GM23338 (cell line): Measurements from ENCODE around the gene EEPD1. TPM values are rescaled to one million over a fixed set of nuclear protein-coding genes. Genes with fewer than 3 reads are reported as not detected.
"Not testable (repeated sequence)": the region's sequence is repeated elsewhere in the genome, so short reads cannot be mapped to it uniquely, and the experiment has no call there.

Experiments used
- ATAC-seq: fragments of 200-7000 bp; cut with Tn5 transposase; 3 replicates; pipeline ENCODE4 v1.9.1; 2020
- DNase-seq: peaks from one replicate; pipeline ENCODE4 v3.0.0-alpha.2; 2015; ENCODE audit warnings: low spot score
- H2AFZ ChIP-seq: fragments of 200-600 bp; sonication (generic); 2 replicates; pipeline ENCODE4 v1.8.0; 2016; ENCODE audit warnings: antibody characterized with exemption, mild to moderate bottlenecking, moderate library complexity
- H3F3A ChIP-seq: fragments of 200-600 bp; sonication (generic); replicated peaks from 2 replicates; pipeline ENCODE4 v1.8.0; 2017; ENCODE audit warnings: antibody characterized with exemption, mixed run types, low read depth
- H3K27ac ChIP-seq: fragments of 200-600 bp; sonication (generic); 2 replicates; pipeline ENCODE4 v1.6.1; 2016; ENCODE audit warnings: low read depth
- H3K27me3 ChIP-seq: fragments of 200-600 bp; sonication (generic); 2 replicates; pipeline ENCODE4 v1.8.0; 2016; ENCODE audit warnings: mild to moderate bottlenecking, mixed run types, moderate library complexity; ENCODE audit not compliant: insufficient read depth
- H3K36me3 ChIP-seq: fragments of 200-600 bp; sonication (generic); 2 replicates; pipeline ENCODE4 v1.8.0; 2016; ENCODE audit warnings: mild to moderate bottlenecking; ENCODE audit not compliant: insufficient read depth
- H3K4me1 ChIP-seq: fragments of 200-600 bp; sonication (generic); 2 replicates; pipeline ENCODE4 v1.8.0; 2016; ENCODE audit warnings: mild to moderate bottlenecking, moderate library complexity; ENCODE audit not compliant: insufficient read depth
- H3K4me2 ChIP-seq: fragments of 200-600 bp; sonication (generic); 2 replicates; pipeline ENCODE4 v1.7.1; 2017; ENCODE audit warnings: mixed run types
- H3K4me3 ChIP-seq: fragments of 200-600 bp; sonication (generic); 2 replicates; pipeline ENCODE4 v1.6.1; 2016; ENCODE audit warnings: mixed run types
- H3K79me2 ChIP-seq: fragments of 200-600 bp; sonication (generic); replicated peaks from 2 replicates; pipeline ENCODE4 v1.8.0; 2017; ENCODE audit warnings: mild to moderate bottlenecking; ENCODE audit not compliant: insufficient read depth
- H3K9me2 ChIP-seq: fragments of 200-600 bp; sonication (generic); 2 replicates; pipeline ENCODE4 v1.8.0; 2017; ENCODE audit not compliant: insufficient read depth
- H4K20me1 ChIP-seq: fragments of 200-600 bp; sonication (generic); replicated peaks from 2 replicates; pipeline ENCODE4 v1.8.0; 2017; ENCODE audit warnings: mild to moderate bottlenecking; ENCODE audit not compliant: insufficient read depth
- H3K27ac Mint-ChIP-seq: 2 replicates; pipeline ENCODE4 v1.8.0; 2020; ENCODE audit warnings: inconsistent platforms, mild to moderate bottlenecking, moderate library complexity, mixed read lengths
- H3K27me3 Mint-ChIP-seq: 3 replicates; pipeline ENCODE4 v1.8.0; 2022; ENCODE audit warnings: low read depth, mild to moderate bottlenecking, moderate library complexity, mixed read lengths, inconsistent platforms; ENCODE audit not compliant: insufficient read depth, poor library complexity
- H3K36me3 Mint-ChIP-seq: 3 replicates; pipeline ENCODE4 v1.8.0; 2021; ENCODE audit warnings: low read depth, mild to moderate bottlenecking, inconsistent platforms, moderate library complexity, mixed read lengths
- H3K4me1 Mint-ChIP-seq: 3 replicates; pipeline ENCODE4 v1.8.0; 2020; ENCODE audit warnings: mild to moderate bottlenecking, inconsistent platforms, mixed read lengths
- H3K4me3 Mint-ChIP-seq: 3 replicates; pipeline ENCODE4 v1.8.0; 2021; ENCODE audit warnings: moderate library complexity, mild to moderate bottlenecking, inconsistent platforms, mixed read lengths
- H3K9me3 Mint-ChIP-seq: 3 replicates; pipeline ENCODE4 v1.8.0; 2020; ENCODE audit warnings: moderate library complexity, mild to moderate bottlenecking, inconsistent platforms, mixed read lengths
- ZNF114 ChIP-seq: fragments of 250-450 bp; sonication (Bioruptor Pico); IDR thresholded peaks from 2 replicates; pipeline ENCODE4 v1.5.0; 2020; ENCODE audit warnings: mild to moderate bottlenecking, moderate library complexity
- ZNF462 ChIP-seq: fragments of 250-450 bp; sonication (Bioruptor Pico); IDR thresholded peaks from 2 replicates; pipeline ENCODE4 v1.5.0; 2020; ENCODE audit warnings: mild to moderate bottlenecking, moderate library complexity
- polyA plus RNA-seq: library from polyadenylated mRNA; unstranded; fragments of >200 nt; fragmentation: Nextera tagmentation; extraction: Ambion mirVana; gene quantifications from 2 replicates; pipeline ENCODE4 v1.2.1, GENCODE V29; 2016
- total RNA-seq: library from RNA; depleted of rRNA; stranded (reverse); fragments of >200 nt; shearing (Covaris generic); gene quantifications from 2 replicates; pipeline ENCODE4 v1.2.3, GENCODE V29; 2014

EEPD1 gene
- total and polyA plus RNA-seq, 2 experiments from 2014 or later, result 4.1 to 17.1 TPM

GRCh38 chr7:36103837-36104561 lies 49.1 kb upstream of the EEPD1 start (continued):
- TF ChIP-seq ZNF462 (CRISPR knock-in tag) (no peak), ZNF114 (CRISPR knock-in tag) (no peak)

DNA sequence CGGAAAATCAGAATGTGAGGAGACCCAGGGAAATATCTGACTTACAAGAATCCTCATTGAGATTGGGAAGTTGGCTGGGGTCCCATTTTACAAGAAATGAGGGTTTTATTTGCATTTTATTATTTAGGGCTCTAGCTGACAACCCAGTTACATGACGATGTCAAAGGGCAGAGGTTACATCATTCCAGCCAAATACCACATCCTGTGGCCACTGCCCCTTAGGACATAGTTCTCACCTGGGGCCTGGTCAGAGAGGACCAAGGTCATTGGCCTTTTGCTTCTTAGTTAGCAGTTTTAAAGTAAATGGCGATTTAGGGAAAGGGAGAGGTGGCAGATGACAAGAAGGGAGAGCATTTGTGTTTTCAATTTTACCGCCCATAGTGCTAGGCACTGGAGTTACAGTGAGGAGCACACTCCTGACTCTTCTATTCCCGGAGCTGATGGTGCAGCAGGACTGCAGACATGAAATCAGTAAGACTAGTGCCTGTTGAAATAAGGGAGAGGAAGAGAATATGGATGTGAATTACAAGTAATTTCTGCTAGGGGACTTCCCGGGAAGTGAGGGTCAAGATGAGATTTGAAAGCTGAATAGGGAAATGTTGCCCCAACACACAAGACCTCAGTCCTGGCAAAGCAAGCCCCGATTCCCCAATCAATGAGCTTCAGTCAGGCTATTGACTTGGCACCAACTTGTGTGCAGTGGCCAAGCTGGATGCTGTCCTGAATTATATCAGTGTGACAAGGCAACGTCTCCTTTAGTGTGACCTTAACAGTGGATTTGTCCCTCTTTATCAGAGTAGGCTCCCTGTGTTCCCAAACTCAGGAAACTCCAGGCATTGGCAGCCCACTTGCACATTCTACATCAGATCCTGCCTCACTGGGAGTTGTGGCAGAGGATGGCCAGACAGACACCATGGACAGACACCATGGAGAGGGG lies 45.8 kb upstream of the EEPD1 start:
- not testable (repeated sequence) for H3K4me3 ChIP-seq, H3K4me1 Mint-ChIP-seq, H3K4me3 Mint-ChIP-seq, H3F3A ChIP-seq, H3K36me3 ChIP-seq, H3K27me3 ChIP-seq, H3K9me2 ChIP-seq, H3K4me2 ChIP-seq, ATAC-seq, H3K79me2 ChIP-seq, H3K36me3 Mint-ChIP-seq, DNase-seq, H3K4me1 ChIP-seq, H3K27ac Mint-ChIP-seq, H2AFZ ChIP-seq, H4K20me1 ChIP-seq, H3K27ac ChIP-seq, H3K9me3 Mint-ChIP-seq
- H3K27me3 Mint-ChIP-seq, result peaks cover 10% of the 10 kb centered on the region
